ENCODE measurements around the gene HIVEP1.
"Not testable (repeated sequence)": the region's sequence is repeated elsewhere in the genome, so short reads cannot be mapped to it uniquely, and the experiment has no call there.

HIVEP1 gene

DNA sequence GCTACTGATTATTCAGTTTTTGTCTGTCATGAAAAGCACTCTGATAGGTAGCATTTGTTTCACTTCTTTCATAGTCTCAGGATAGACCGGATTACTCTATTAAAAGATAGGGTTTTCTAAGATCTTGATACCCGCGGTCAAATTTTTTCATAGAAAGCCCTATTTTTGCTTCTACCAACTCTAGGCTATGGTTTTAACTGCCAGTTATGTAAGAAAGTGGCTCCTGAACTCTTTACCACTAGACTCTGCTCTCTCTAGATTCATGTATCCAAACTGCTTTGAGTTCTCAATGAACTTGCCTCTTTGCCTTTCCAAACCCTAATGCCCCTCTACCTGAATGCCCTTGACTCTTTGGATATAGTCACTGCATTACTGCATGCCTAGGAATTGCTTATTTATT is 70.3 kb downstream of the HIVEP1 start:
- in situ Hi-C loops (cut with MboI; ENCODE audit: low sequenced_read_pairs), result no loop called here

DNA sequence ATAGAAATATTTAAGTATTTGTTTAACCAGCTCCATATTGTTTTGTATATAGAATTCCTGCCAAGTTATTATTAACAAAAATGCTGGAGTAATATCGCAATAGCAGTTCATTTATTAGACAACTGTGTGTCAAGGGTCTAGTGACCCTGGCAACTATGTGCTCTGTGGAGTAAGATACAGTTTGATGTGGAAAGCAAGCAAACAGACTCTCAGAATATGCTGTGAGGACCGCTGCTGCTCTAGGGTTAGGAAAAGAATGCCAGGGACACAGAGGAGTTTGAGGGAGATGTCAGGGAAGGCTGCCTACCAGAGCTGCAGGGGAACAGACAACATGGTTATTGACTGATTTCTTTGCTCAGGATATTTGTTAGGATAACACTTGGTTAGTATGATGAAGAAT is 71.2 kb downstream of the HIVEP1 start:
- in situ Hi-C loops (cut with MboI; ENCODE audit: low sequenced_read_pairs), result no loop called here

DNA sequence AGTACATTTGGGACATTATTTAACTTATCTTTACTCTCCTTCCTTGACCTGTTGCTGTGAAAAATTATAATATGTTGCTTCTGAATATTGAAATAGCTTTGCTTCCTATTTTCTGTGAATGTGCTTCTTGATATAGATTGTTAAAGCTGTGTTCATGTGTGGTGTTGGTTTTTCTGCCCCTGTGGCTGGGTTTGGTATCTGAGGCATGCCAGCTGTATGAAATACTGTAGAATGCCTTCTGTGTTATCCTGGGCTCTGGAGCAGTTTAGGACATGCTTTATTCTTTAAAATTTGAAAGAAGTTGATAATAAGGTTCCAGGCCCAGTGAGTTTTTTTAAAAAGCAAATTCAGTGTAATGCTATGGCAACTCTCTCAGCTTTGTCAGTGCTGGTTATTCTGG is 71.7 kb downstream of the HIVEP1 start:
- in situ Hi-C loops (cut with MboI; ENCODE audit: low sequenced_read_pairs), result no loop called here

DNA sequence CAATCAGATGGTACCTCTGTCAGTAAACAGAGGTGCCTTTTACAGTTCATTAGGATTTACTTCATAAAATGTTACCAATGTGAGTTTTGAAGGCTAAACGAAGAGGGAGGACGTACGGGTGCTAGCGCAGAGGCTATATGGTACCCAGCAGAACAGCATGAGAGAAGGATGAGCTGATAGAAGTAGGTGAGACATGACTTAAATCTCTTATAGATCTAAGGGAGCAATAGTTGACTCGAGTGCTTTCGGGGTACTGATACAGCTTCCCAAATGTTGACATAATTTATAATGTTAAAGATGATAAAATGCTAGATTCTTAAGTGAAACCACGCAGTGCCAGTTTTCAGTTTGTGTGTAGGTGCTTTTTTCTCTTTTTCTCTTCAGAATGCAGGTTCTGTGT is 72.6 kb downstream of the HIVEP1 start:
- in situ Hi-C loops (cut with MboI; ENCODE audit: low sequenced_read_pairs), result no loop called here

DNA sequence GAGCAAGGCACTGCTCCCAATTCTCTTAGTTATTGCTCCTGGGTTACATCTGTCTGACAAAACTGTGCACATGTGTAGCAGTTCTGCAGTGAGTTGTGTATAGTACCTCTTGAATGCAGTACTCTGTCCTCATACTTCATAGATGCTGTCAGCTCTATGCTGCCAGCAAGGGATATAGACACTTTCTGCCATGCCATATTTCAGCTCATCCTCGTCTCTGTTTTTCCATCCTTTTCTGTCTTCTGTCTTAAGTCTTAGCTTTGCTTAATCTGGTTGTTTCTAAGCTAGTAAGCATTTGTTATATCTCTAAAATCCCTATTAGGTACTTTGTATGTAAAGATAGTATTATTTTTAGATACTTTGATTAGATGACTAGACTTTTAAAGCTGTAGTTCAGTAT is 76.4 kb downstream of the HIVEP1 start:
- in situ Hi-C loops (cut with MboI; ENCODE audit: low sequenced_read_pairs), result no loop called here

DNA sequence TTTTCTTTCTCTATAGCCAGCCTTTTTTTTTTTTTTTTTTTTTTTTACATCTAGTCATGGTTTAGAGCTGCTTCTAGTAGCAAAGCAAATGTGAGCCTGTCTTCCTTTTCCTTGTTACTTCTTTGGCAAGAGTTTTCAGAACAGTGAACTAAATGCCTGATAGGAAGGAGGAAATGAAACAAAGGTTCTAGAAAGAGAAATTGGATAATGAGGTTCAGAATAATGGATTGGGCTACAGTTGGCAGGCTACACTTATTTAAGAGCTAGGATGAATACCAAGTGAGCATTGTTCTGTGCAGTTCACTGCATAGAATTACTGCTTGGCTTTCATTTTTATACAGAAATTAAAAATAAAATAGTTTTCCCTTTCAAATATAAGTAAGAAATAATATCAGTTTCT is 78.6 kb downstream of the HIVEP1 start:
- in situ Hi-C loops (cut with MboI; ENCODE audit: low sequenced_read_pairs), result no loop called here

DNA sequence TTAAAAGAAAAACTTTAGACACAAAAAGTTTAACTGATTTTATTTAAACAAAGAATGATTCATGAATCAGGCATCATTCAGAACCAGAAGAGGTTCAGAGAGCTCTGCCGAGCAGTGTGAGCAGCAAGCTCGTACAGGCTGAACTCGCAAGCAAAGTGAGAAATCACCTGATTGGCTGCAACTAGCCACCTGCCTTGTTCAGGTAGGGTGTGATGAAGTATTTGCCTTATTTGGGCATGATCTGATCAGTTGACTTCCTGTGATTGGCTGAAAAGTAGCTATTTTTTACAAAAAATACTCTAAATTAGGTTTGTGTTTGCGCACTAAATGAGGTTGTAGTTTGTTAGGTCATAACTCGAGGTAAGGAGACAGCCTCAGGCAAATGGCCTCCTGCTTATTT is 80.7 kb downstream of the HIVEP1 start:
- in situ Hi-C loops (cut with MboI; ENCODE audit: low sequenced_read_pairs), result no loop called here

DNA sequence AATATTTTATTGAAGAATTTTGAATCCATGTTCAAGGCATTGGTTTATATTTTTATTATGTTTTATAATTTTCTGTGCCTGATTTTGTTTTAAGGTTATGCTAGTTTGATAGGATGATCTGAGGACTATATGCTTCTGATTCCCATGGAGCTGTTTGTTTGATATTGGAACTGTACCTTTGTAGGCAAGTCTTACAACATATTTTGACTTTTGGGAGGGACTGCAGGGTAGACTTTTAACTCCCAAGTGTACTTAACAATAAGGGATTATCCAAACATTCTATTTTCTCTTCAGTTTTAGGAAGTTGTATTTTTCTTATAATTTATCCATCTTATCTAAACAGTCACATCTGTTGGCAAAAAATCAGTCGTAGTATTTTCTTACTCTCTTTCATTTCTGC is 82.6 kb downstream of the HIVEP1 start:
- in situ Hi-C loops (cut with MboI; ENCODE audit: low sequenced_read_pairs), result no loop called here

DNA sequence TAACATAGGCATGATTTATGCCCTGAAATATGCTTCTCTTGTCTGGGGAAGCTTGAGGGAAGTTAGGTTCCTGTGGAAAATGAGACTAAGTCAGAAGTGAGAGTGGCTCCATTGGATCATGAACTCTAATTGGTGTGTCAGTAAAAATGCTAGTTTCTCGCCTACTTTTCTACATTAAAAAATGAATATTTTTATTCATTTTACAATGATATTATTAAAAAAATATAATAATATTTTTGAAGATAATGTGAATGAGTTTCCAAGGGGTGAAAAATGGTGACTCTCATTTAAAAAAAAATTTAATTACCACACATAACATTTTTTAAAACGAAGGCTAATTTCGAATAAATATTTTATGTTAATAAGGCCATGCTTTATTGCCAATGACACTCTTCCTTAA is 84.2 kb downstream of the HIVEP1 start:
- in situ Hi-C loops (cut with MboI; ENCODE audit: low sequenced_read_pairs), result no loop called here

DNA sequence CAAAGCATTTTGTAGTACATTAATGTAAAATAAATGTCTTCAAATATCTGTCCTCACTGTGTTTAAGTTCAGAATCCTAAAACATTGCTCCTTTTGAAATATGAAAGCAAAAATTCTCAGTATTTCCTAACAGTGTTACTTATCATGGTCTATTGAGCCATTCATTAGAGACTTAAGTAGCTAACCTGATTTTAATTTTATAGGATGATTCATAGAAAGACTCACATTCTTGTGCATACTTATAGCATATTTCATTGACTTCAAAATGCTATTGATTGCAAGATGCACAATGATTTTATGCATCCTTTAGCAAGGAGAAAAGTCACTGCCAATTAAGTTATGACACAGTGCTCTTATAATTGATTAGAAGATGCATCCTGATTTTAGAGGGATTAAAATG is 85.7 kb downstream of the HIVEP1 start:
- in situ Hi-C loops (cut with MboI; ENCODE audit: low sequenced_read_pairs), result no loop called here

DNA sequence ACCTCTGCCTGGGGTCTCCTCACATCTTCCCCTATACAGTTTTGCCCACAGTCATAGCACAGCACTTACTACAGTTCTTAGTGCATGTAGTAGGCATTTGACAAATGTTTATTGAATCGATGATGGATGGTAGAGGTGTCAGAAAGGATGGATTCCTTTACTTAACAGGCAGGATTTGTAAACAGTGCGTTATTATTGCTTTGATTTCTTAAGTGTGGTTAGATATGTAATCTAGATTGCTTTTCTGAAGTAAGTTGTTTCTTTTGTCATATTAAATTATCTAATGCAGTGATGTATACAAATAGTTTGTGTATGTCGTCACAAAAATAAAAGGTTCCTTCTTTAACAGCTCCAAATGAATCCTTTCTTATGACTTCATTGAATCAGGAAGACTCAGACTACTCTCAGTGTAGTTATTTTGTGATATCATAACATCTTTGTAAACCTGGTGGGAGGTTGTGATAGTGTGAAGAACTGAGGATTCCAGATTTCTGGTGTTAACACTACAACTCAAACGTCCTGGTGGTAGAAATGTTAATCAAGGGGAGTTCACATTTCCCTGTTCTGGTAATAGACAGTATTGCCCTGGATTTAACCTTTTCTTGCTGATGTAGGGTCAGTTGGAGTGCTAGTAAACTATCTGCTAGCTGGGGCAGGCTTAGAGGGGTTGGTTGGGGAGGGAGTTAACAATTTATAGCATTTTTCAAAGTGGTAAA is 87.7 kb downstream of the HIVEP1 start:
- in situ Hi-C loops (cut with MboI; ENCODE audit: low sequenced_read_pairs), result no loop called here

DNA sequence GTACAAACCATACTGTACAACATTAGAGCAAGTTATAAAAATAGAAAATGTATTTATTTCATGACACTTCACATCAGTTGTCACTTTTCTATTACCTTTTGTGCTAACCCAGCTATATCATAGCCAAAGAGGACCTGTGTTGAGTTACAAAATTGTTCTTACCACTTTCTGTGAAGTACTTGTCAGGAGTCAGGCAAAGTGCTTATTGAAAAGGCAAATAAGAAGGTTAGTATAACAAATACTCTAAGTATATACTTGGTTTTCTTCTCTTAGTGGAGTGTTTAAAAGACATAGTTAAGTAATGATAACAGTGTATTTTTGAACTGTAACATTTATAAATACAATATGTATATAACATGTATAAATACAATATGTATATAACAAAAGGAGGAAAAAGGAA is 88.9 kb downstream of the HIVEP1 start:
- in situ Hi-C loops (cut with MboI; ENCODE audit: low sequenced_read_pairs), result no loop called here

DNA sequence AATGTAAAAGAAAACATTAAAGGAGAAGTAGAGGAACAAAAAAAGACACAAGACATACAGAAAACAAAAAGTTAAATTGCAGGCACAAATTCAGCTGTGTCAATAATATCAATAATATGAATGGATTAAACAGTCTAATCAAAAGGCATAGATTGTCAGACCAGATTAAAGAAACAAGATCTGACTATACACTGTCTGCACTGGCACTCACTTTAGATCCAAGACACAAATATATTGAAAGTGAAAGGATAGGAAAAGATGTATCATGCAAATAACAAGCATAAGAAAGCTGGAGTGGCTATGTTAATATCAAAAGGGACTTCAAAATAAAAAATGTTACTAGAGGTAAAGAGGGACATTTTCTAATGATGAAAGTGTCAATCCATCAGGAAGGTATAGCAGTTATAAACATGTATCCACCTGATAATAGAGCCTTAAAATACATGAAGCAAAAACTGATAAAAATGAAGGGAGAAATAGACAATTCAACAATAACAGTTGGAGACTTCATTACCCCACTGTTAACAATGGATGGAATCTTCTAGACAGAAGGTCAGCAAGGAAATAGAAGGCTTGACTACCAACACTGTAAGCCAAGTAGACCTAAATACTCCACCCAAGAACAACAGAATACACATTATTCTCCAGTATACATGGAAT is 89.7 kb downstream of the HIVEP1 start:
- in situ Hi-C loops (cut with MboI; ENCODE audit: low sequenced_read_pairs), result no loop called here

DNA sequence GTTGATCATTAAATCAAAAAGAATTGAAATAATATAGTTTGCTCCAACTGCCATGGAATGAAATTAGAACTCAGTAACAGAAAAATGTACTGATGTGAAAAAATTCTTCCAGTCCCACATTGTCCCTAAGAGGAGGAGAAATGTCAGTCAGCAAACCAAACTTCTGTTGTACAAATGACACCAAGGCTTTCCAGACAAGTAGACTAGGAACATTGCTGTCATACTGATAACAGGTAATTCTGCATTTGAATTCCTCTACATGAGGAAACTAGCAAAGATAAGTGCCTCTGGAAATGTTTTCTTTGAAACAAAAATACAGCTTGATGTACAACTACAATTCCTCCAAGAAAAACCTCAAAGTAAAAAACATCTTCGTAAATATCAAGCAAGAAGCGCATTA is 90.2 kb downstream of the HIVEP1 start:
- in situ Hi-C loops (cut with MboI; ENCODE audit: low sequenced_read_pairs), result no loop called here

DNA sequence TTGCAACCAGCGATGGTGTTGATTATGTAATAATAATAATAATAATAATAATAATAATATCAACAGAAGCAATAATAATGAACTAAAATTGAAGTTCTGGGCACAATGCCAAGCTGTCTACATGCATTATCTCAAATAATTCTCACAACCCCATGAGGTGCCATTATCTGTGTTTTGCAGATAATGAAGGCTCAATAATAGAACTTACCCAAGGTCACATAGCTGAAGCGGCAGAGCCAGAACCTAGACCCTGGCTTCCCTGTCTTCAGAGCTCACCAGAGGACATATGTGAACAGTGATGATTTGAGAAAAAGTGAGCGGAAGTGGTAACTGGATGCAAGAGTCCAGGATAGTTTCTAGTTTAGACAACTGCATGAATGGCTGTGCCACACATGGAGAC is 91.0 kb downstream of the HIVEP1 start:
- in situ Hi-C loops (cut with MboI; ENCODE audit: low sequenced_read_pairs), result no loop called here

DNA sequence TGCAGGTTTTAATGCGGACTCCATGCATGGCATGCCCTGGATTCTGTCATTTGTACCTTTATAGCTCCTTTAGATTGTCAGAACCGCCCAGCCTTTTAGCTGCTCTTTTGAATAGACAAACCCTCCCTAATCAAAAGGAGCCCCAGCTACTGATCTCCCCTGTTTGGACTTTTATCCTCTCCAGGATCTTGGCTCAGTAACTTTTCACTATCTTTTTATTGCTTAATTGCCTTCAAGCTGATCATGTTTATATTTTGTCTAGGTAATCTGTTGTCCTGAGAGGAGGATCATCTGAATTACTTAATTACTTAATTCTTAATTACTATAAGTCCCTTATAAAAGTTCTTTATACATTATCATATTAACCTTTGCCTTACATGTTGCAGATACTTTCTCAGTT is 93.2 kb downstream of the HIVEP1 start:
- in situ Hi-C loops (cut with MboI; ENCODE audit: low sequenced_read_pairs), result no loop called here

DNA sequence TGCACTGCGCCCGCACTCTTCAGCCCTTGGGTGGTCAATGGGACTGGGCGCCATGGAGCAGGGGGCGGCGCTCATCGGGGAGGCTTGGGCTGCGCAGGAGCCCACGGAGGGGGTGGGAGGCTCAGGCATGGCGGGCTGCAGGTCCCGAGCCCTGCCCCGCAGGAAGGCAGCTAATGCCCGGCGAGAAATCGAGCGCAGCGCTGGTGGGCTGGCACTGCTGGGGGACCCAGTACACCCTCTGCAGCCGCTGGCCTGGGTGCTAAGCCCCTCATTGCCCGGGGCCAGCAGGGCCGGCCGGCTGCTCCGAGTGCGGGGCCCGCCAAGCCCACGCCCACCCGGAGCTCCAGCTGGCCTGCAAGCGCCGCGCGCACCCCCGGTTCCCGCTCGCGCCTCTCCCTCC is 96.3 kb downstream of the HIVEP1 start:
- in situ Hi-C loops (cut with MboI; ENCODE audit: low sequenced_read_pairs), result not testable (repeated sequence)

DNA sequence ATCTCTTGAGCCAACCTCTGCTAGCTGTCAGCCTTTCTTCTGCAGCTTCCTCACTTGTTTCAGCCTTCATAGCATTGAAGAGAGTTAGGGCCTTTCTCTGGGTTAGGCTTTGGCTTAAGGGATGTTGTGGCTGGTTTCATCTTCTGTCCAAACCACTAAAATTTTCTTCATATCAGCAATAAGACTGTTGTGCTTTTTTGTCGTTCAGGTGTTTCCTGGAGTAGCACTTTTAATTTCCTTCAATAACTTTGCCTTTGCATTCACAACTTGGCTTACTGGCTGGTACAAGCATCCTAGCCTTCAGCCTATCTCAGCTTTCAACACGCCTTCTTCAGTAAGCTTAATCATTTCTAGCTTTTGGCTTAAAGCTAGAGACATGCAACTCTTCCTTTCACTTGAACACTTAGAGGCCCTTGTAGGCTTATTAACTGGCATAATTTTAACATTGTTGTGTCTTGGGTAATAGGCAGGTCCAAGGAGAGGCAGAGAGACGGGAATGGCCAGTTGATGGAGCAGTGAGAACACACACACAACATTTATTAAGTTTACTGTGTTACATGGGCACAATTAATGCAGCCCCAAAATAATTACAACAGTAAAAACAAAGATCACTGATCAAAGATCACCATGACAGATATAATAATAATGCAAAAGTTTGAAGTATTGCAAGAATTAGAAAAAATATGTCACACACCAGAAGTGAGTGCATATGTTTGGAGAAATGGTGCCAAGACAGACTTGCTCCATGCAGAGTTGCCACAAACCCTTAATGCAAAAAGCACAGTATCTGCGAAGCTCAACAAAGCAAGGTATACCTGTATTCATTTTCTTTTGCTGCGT is 98.6 kb downstream of the HIVEP1 start:
- in situ Hi-C loops (cut with MboI; ENCODE audit: low sequenced_read_pairs), result no loop called here

DNA sequence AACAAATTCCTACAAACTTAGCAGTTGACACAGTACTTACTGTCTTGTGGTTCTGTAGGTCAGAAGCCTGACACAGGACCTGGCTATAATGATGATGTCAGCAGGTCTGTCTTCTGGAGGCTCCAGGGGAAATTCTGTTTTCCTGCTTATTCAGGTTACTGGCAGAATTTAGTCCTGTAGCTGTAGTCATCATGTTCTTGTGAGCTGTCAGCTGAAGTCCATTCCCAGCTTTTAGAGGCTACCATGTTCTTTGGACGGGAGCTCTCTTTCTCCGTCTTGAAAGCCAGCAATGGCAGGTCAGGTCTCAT is 99.2 kb downstream of the HIVEP1 start:
- in situ Hi-C loops (cut with MboI; ENCODE audit: low sequenced_read_pairs), result no loop called here

DNA sequence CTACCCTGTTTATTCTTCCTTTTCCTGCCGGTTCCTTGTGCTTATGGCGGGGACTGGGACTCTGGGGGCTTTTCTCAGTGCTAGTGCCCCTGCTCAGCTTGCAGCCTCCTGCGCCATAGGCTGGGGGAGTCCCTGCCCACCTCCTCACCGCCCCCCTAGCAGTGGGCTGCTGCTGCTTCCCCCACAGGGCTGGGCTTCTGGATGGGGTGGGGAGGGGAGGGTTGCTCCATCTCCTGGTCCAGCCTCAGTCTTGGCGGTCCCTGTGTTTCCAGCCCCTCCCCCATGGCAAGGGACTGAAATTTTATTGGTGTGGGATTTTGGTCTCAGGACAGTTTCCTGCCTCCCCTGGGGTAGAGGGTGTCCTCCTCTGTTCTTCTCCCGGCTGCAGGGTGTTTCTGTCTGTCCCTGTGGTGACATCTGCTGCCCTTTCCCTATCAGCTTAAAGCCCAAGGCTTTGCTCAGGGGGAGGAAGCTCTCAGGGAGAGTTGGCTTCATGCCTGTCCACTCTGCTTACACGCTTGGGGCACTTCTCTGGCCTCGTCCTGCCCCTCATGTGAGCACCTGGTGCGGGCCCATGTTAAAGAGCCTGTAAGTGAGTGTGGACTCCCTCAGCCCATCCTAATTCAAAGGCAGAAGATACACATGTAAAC is 100.6 kb downstream of the HIVEP1 start:
- in situ Hi-C loops (cut with MboI; ENCODE audit: low sequenced_read_pairs), result no loop called here

DNA sequence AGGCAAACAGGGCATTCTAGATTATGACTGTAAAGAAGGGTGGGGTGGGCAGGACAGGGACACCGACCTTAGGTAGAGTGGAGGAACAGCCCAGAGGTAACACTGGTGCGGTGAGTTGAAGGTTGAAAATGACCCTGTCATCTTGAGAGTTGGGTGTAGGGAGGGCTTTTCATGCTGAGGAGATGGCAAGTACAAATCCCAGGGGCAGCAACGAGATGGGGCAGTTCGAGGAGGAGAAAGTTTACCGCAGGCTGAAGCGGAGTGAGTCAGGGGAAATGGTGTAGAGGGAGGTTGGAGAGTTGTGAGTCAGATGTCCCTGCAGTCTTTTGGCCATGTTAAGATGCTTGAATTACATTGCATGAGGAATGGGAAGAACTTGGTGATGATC is 101.1 kb downstream of the HIVEP1 start:
- in situ Hi-C loops (cut with MboI; ENCODE audit: low sequenced_read_pairs), result no loop called here

DNA sequence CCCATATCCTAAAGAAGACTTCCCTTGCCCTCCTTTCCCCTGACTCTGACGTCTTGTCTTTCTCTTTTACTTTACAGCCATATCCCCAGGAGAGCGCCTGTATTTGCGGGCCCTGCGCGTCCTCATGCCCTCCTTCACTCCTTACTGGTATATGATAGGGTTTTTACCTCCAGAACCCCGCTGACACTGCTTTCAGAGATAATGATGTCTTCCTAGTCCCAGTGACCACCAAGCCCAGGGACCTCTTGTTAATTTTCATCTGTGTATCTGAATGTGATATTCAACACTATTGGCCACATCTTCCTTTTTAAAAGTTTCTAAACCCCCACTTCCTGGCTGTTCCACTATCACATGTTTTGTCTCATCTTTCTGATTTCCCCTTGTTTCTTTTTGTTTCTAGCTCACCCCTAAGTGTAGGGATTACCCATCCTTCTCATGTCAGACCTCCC is 102.0 kb downstream of the HIVEP1 start:
- in situ Hi-C loops (cut with MboI; ENCODE audit: low sequenced_read_pairs), result no loop called here
